Measurements from ENCODE around the gene IRF5.
A peak's percentile ranks its signal among the peaks of the same experiment; 100 is the strongest.

The IRF5 gene, protein sequence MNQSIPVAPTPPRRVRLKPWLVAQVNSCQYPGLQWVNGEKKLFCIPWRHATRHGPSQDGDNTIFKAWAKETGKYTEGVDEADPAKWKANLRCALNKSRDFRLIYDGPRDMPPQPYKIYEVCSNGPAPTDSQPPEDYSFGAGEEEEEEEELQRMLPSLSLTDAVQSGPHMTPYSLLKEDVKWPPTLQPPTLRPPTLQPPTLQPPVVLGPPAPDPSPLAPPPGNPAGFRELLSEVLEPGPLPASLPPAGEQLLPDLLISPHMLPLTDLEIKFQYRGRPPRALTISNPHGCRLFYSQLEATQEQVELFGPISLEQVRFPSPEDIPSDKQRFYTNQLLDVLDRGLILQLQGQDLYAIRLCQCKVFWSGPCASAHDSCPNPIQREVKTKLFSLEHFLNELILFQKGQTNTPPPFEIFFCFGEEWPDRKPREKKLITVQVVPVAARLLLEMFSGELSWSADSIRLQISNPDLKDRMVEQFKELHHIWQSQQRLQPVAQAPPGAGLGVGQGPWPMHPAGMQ

DNA sequence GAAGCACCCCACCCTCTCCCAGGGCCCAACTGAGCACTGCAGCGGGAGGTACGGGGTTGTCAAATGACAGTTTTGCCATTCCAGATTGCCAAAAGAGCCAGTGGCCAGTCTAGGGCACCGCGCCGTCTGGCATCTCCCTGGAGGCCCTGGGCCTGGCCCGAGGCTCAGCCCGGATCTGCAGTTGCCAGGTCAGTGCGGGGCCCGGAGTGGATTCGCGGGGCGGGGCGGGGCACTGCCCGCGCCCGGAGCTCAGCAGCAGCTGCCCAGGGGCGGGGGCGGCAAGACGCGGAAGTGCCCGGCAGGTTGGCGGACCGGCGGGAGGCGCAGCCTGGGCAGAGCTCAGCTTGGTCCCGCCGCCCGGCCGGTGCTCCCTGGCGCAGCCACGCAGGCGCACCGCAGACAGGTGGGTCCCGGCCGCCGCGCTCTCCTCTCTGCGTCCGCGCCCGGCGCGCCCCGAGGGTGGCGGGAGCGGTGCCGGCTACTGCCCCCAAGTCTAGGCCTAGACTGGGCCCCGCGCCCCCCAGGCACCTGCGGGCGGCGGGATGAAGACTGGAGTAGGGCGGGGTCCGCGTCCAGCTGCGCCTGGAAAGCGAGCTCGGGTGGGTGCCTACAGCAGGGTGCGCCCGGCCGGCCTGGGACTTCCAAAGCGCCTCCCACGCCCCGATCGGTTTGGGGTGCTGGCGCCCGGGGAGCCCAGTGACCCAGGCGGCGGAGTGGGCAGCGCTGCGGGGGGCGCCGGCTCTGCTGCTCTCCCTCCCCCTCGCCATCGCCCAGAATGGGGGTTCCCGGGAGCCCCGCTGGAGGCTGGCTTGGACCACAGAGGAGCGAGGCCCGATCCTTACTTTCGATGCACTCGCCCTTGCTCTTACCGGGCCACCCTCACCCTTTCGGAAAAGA, at the start of gene IRF5:
Gene IRF5 (plus strand): TSS at position 281 of the 897 bp plus-strand sequence. CDS start 4,155 bp downstream, outside the sequence.
- DNase-seq (ENCODE audit: low read depth in 1 of 2, low spot score in 1 of 2), result no peak

DNA sequence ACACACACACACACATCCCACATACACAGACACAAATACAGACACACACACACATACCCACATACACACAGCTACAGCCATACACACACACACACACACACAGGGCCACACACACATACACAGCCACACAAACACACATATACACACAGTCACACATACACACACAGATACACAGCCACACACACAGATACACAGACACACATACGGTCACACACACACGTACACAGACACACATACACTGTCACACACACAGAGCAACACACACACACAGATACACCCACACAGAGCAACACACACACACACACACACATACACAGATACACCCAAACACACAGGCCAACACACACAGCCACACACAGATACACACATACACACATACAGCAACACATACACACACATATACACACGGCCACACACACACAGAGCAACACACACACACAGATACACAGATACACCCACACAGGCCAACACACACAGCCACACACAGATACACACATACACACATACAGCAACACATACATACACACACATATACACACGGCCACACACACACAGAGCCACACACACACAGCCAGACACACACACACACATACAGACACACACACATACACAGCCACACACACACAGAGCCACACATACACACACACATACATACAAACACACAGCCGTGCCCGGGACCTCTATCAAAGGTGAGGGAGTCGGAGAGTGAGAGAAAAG, 49.5 kb upstream of the IRF5 start:
- DNase-seq (ENCODE audit: low read depth in 1 of 2, low spot score in 1 of 2), result no peak

DNA sequence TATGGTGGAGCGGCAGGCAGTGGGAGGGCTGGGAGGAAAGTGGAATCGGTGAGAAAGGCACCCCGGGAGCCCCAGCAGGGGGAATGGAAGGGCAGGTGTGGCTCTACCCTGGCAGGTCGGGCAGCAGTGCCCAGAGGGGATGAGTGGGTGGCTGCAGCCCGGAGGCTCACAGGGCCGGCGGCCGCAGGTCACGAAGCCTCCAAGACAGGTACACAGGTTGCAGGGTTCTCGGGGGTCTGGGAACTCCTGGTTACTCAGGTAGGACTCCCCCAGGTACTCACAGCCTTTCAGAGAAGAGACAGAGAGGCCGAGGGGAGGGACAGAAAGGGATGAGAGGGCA, 49.0 kb upstream of the IRF5 start:
- DNase-seq (ENCODE audit: low read depth in 1 of 2, low spot score in 1 of 2), result no peak

DNA sequence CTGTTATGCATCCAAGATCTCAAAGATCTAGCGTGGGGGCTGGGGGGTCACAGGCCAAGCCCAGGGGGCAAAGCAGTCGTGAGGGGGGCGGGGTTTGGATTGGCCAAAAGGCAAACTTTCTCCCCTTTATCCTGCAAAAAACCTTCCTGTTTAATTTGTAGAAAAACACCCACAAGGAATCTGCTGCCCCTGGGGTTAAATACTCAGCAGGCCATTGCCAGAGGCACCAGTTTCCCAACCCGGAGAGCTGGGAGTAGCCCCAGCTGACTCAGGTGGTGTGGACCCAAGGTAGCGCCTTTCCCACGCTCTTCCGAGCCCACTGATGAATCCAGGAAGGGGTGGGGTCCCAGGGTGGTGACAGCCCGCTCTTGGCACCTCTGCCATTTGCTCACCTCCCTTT, 48.6 kb upstream of the IRF5 start:
- no peak for DNase-seq (ENCODE audit: low read depth in 1 of 2, low spot score in 1 of 2)

DNA sequence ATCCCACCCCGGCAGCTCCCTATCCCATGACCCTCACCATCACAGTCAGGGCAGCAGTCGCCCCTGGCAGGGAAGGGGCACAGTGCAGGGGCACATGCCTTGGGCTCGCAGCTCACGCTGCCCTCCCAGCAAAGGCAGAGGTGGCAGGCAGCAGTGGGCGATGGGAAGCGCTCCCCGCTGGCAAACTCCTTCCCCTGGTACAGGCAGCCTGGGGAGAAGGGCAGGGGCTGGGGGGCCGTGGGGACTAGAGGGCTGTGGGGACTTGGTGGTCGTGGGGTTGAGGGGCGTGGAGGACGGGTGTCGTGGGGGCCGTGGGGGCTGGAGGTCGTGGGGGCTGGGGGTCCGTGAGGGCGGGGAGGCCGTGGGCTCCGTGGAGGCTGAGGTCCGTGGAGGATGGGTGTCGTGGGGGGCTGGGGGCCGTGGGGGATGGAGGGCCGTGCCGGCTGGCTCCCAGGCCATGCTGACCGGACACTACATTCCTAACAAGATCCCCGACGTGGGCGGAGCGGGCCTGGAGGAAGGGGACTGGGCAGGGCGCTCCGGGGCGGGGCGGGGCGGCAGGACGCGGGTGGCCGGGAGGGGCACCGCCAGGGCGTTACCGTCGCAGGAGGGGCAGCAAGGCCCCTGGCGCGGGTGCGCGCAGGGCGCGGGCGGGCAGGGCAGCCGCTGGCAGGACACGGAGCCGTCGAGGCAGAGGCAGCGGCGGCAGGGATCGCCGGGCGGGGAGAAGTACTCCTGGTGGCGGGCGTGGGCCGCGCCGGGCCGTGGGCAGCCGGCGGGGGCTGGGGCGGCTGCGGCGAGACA, 47.2 kb upstream of the IRF5 start:
- no peak for DNase-seq (ENCODE audit: low read depth in 1 of 2, low spot score in 1 of 2)

DNA sequence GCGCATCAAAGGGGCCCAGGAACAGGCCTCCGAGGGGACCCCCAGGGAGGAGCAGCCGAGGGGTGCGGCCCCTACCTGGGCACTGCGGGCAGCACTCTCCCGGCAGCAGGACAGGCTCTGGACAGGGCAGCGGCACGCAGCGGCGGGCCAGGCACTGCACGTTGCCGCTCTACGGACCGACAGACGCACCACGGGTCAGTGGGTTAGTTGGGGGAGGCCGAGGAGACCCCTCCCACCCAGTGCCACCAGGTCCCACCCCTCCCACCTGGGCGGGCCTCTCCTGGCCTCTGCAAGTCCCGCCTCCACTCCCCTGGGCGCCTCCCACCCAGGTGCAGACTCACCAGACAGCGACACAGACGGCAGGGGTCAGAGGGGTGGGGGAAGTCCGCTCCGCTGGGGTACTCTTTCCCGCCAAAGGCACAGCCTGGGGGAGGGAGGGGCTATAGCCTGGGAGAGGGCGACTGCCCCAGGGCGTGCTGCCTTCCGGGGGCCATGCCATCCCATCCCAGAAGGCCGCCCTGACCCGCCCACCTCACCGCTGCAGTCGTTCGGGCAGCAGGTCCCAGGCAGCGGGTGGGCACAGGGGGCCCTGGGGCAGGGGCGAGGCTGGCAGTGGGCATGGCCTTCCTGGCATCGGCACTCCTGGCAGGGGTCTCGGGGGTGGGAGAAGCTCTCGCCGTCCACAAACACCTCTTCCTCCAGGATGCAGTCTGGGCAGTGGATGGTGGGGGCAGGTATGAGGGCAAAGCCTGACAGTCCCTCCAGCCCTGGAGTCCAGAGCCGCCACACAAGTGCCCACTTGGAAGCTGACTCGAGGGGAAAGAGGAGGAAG, 46.4 kb upstream of the IRF5 start:
- DNase-seq (ENCODE audit: low read depth in 1 of 2, low spot score in 1 of 2), result no peak

DNA sequence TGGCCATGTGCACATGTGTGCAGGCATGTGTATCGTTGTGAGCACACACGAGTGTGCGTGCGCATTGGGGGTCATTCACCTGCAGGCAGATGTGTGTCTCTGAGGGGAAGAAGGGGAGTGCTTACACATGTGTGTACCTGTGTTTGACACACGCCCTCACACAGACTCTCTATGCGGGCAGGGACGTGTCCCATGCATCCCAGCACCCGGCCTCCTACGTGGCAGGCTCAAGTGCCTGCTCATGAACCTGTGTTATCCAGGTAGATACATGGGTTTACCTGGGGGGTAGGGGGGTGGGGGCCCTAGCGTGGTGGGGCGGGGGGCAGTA, 45.8 kb upstream of the IRF5 start:
- DNase-seq (ENCODE audit: low read depth in 1 of 2, low spot score in 1 of 2), result no peak

DNA sequence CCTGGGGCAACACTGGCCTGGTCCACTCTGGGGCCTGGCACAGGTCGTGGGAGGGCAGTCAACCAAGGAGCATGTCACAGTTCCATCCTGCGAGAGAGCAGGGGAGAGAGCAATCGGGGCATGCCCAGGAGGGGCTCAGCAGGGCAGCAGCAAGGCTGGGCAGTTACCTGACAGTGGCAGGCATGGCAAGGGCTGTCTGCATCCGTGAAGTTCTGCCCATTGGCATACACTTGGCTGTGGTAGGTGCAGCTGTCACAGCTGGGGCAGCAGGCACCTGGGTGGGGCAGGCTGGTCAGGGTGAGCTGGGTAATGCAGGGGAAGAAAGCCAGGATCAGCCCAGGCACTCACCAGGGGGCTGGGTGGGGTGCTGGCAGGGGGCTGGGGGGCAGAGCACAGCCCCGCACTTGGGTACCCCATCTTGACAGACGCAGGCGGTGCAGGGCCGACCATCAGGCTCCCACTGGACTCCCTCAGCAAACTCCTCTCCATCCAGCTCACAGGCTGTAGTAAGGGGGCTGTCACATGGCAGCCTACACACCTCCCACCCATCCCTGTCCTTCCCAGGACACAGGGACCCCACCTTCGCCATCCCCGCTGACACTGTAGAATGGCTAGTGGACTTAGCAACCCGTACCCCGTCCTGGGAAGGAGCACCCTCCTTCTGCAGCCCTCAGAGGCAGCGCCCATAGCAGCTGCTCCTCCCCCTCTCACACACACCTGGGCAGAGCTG, 45.0 kb upstream of the IRF5 start:
- DNase-seq (ENCODE audit: low read depth in 1 of 2, low spot score in 1 of 2), result no peak

DNA sequence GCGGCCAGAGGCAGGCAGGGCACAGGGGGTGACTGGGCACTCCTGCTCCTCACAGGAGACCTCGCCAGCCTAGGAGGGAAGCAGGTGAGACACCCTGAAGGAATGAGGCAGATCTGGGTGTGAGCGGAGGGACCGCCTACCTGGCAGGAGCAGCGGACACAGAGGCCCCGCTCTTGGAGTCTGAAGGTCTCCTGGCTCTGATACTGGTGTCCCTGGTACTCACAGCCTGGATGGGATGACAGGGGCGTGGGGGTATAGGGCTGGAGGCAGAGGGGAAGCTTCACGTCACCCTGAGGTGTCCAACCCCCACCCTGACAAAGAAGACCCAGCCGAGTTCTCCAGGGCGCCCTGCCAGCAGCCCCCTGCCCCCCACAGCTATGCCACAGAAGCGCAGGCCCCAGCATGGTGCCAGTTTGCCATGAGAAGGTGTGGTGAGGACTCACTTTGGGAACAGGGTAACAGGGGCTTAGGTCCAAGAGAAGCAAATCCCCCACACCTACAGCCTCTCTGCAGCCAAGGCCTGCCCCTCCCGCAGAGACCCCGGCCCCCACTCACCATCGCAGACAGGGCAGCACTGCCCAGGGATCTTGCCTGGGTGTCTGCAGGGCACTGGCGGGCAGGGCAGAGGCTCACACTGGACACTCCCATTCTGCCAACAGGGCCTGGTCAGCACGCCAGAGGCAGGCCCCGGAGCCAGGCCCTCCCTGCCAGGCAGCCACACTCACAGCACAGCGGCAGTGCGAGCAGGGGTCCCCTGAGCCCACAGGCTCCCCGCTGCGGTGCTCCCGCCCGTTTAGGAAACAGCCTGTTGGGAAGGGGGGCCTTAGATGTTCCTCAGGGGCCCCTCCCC, 44.3 kb upstream of the IRF5 start:
- DNase-seq (ENCODE audit: low read depth in 1 of 2, low spot score in 1 of 2), result no peak

DNA sequence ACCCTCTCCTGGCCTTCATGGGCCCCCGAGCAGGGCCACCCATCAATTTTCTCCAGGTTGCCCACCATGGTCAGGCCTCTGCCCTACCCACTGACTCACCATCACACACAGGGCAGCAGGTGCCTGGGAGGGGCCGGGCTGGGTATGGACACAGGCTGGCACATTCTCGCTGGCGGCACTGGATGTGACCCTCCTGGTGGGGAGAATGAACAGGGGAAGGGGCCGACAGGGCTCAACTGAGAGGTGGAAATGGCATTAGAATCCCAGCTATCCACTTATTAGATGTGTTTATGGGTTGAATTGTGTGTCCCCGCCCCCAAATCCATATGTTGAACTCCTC, 43.7 kb upstream of the IRF5 start:
- DNase-seq (ENCODE audit: low read depth in 1 of 2, low spot score in 1 of 2), result no peak

DNA sequence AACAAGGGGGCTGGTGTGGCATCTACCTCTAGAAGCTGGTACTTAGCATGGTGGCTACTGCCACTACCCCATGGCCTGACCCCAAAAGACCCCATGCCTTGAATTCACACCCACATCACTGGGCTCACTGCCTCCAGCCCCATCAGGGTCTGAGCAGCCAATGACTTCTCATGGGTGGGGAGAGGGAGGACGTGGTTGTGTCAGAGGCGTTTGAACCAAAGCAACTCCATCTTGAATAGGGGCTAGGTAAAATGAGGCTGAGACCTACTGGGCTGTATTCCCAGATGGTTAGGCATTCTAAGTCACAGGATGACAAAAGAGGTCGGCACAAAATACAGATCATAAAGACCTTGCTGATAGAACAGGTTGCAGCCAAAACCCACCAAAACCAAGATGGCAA, 42.4 kb upstream of the IRF5 start:
- DNase-seq (ENCODE audit: low read depth in 1 of 2, low spot score in 1 of 2), result no peak

DNA sequence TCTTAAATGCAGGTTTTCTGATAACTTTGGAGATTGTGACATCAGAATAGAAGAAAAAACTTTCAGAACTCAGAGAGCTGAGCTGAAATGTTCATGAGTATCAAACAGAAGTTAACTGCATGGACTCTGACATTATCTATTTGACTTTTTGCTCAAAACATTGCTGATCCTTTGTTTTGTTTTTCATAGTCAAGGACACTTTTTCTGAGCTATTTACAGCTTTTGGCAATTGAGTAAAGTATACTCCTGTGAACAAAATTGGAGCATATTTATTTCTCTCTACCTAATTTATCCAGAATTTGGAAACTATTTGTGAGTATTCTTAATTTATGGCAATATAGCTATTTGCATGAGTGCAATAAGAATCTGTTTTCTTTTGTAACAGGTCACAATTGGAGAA, 38.3 kb upstream of the IRF5 start:
- DNase-seq (ENCODE audit: low read depth in 1 of 2, low spot score in 1 of 2), result no peak

DNA sequence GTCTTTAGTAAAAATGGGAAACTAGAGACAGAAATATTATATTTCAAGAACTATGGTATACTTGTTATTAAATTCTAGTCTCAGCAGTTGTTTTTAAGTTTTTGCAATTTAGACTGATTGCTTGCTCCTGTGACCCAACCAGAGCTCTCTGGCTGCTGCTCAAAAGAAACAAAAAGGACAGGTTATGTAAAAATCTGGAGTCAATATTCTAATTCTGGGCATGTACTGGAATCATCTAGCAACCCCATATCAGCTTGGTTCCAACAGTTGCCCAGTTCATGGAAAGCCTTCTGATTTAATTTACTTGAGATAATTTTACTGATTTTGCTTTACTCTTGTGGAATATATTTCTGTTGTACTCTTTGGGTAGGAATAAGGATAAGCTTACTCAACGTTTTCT, 37.5 kb upstream of the IRF5 start:
- DNase-seq (ENCODE audit: low read depth in 1 of 2, low spot score in 1 of 2), result no peak

DNA sequence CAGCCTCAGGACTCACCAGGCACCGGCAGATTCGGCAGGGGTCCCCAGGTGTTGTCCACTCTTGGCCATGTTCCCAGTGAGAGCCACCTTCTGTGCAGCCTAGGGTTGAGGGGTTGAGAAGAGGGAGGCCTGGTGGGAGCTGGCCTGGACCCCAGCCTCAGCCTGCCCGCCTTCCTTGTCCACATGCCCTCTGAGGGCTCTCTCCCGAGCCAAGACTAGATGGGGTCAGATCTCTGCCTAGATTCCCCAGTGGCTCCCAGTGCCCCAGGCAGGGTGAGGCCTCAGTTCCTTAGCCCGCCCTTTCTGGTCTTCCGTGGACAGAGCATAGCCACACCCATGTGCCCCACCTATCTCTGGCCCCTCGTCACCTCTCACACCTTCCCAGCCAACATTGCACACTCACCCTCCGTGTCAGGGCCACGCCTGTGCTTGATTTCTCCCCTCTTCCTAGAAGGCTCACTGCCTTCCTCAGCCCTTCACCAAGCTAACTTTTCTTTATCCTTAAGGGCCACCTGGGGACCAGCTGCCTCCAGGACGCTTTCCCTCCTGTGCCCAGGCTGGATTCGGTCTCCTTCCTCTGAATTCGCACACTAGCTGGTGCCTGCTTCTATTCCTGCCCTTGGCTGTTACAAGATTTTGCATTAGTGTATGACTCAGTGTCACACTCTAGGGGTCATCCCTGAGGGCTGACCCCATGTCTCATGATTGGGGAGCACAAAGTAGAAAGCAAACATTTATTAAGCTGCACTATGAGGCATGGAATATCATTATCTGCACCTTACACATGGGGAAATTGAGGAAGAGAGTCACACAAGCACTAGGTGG, 34.8 kb upstream of the IRF5 start:
- DNase-seq (ENCODE audit: low read depth in 1 of 2, low spot score in 1 of 2), result no peak

DNA sequence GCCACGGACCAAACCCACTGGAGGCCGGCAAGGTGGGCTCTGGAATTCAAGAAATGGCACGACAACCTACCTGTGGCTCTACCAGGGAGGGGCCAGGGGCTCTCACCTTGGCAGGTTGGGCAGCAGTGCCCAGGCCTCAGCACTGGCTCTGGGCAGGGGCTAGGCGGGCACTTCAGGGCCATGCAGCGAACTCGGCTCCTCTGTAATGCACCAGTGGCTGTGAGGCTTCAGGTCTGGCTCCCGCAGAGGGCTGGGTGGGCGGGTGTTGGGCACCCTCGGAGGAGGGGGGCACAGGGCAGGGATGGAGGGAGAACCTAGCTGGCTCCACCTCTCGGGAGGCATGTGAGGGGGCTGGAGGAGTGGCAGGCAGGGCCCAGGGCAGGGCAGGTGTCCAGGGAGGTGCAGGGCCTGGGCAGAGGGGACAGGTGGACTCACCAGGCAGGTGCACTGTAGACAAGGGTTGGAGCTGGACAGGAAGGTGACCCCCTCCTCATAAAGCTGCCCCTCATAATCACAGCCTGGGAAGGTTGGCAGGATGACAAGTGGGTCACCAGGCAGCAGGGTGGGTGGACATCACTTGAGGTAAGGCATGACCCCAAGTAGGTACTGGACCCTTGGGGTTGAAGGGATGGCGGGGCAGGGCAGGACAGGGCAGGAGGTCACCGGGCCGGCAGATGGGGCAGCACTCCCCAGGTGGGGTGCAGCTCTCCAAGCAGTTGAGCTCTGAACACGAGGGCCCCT, 33.9 kb upstream of the IRF5 start:
- no peak for DNase-seq (ENCODE audit: low read depth in 1 of 2, low spot score in 1 of 2)

DNA sequence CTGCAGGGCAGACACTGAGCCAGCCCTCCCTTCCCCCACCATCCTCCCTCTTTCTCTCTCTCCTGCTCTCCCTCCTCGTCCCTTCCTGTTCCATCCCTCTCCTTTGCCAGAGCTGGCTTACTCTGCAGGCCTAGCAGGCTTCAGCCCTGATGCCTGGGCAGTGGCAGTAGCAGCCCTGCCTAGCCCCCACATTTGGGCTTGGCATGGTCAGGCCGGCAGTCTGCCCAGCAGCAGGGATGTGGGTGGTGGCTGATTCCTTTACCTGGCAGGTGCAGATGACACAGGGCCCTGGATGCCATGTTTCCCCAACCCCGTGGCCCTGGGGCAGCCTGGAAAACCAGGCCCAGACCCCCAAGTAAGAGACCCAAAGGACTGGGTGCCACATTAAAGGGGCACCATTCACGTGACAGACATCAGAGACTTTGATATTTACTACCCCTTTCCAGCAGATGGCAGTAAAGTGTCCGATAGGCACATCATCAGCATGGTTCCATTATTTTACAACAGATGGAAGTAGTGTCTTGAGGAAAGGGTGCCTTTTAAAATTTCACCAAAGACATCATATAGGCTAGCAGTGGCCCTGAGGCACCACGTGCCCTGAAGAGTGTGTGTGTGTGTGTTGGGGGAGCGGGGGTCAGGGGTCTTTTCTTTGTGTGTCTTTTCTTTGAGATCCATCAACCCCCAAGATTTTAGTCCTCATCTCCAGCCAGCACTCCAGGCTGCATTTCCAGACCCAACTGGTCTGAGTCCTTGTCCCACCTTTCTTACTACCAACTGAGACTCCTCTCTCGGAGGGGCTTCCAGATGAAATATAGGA, 33.1 kb upstream of the IRF5 start:
- DNase-seq (ENCODE audit: low read depth in 1 of 2, low spot score in 1 of 2), result peak in 1 of 2 donors; percentile 22

Data from activated CD4-positive, alpha-beta T cell treated with anti-CD3 and anti-CD28 coated beads, Interleukin-2, amount 50 U/mL, for 24 hours (primary cell).